ENCODE results near the gene ICOSLG. TPM values are rescaled to one million over a fixed set of nuclear protein-coding genes. Genes with fewer than 3 reads are reported as not detected.

Gene ICOSLG
- total and polyA plus RNA-seq, 2 of the 13 experiments (the other 11 are each of a cell fraction or from before 2014, with no cell fraction given) = 0.51 to 1.3 TPM

DNA sequence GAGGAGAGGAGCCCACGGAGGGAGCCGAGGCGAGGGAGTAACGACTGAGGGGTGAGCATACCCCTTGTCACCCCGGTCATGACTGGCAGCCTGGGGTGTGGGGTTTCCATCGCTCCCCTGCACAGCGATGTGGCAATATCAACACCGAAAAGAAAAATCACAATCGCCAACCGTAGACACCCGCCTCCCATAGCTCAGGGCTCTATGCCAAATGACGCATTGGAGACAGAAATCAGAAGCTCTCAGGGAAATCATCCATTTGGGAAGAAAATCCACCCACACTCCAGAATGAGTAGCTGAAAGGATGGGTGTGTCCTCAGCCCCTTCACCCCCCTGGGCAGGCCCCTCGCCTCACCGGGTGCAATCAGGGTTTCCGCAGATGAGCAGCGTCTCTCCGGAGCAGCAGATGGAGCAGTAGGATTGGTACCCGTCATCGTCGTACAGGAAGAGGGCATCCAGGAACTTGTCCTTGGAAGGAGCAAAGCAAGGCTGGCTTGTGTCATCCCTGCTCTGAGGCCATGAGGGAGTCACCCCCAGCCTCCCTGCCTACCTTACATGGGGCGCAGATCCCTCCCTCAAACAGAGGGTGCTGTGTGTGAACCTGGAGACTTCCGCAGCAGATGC lies 18.5 kb upstream of the ICOSLG start:
- Histone ChIP-seq H3K9me3 (ENCODE audit: low read length) (no peaks in the 10 kb centered on the region), H4K20me1 (ENCODE audit: insufficient read depth, low read length) (no peaks in the 10 kb centered on the region), H3K27ac (ENCODE audit: extremely low read length, insufficient read depth, low read length) (no peak overlapping the region), H3K79me2 (ENCODE audit: insufficient read depth, low read length) (no peaks in the 10 kb centered on the region), H3K9ac (ENCODE audit: insufficient read depth, low read depth, low read length) (no peak overlapping the region), H3K4me3 (replicated peaks in 1 of 3; ENCODE audit: insufficient read depth in 1 of 3, low read depth in 2 of 3, low read length in 3 of 3) (no peak overlapping the region), H2AFZ (ENCODE audit: low read length) (no peak overlapping the region), H3K27me3 (ENCODE audit: control insufficient read depth in 1 of 2, insufficient read depth in 2 of 2, low read length in 2 of 2) (peaks cover 0 to 13% of the 10 kb centered on the region in 2 experiments; a peak in 1 of 5 replicates), H3K4me1 (ENCODE audit: insufficient read depth, low read length) (peaks cover 23% of the 10 kb centered on the region), H3K4me2 (ENCODE audit: low read depth, low read length) (no peak overlapping the region), H3K36me3 (replicated peaks in 1 of 2; ENCODE audit: control insufficient read depth in 1 of 2, insufficient read depth in 2 of 2, low read length in 2 of 2) (no peaks in the 10 kb centered on the region)
- ATAC-seq (no peak; the same call in 2 of the 3 replicates), FAIRE-seq (no peak), DNase-seq (ENCODE audit: low spot score) (no peak)
- ChIA-PET POLR2A (no interaction called here), CTCF (ENCODE audit: low intra/inter-chr PET ratio, low total read pairs) (no interaction called here)
- intact Hi-C loops (cut with micrococcal nuclease; ENCODE audit: unreplicated experiment) (no loop called here), in situ Hi-C loops (cut with HindIII; ENCODE audit: extremely low pct_ligation_motif_present, low pct_unique_long_range_greater_than_20kb) (no loop called here)
- WGBS (ENCODE audit: low lambda C conversion rate) = 87% methylated on average over 11 of the region's 22 CpGs
- TF ChIP-seq CAMTA2 (CRISPR knock-in tag; IDR thresholded peaks at IDR 0.05; ENCODE audit: borderline replicate concordance) (no peak), ZNF207 (IDR thresholded peaks at IDR 0.05; ENCODE audit: borderline replicate concordance) (no peak), ZNF296 (CRISPR knock-in tag; conservative IDR thresholded peaks at IDR 0.05) (no peak), ZNF224 (CRISPR knock-in tag; IDR thresholded peaks at IDR 0.05) (no peak), GRHL1 (CRISPR knock-in tag; conservative IDR thresholded peaks at IDR 0.05) (no peak), HOXA5 (CRISPR knock-in tag; IDR thresholded peaks at IDR 0.05) (no peak), ZNF615 (CRISPR knock-in tag; IDR thresholded peaks at IDR 0.05; ENCODE audit: borderline replicate concordance) (no peak), EHMT2 (IDR thresholded peaks at IDR 0.05; ENCODE audit: borderline replicate concordance, low read depth, low read length) (no peak), PHB2 (IDR thresholded peaks at IDR 0.05; ENCODE audit: partially characterized antibody) (no peak), ZEB1 (IDR thresholded peaks at IDR 0.05; ENCODE audit: insufficient replicate concordance, low read depth) (no peak), EEA1 (CRISPR knock-in tag; IDR thresholded peaks at IDR 0.05; ENCODE audit: borderline replicate concordance) (no peak), RNF2 (conservative IDR thresholded peaks at IDR 0.05; ENCODE audit: low read depth) (no peak), PRDM15 (CRISPR knock-in tag; IDR thresholded peaks at IDR 0.05) (no peak), MTA1 (CRISPR knock-in tag; IDR thresholded peaks at IDR 0.05; ENCODE audit: borderline replicate concordance) (no peak), CREM (IDR thresholded peaks at IDR 0.05) (no peak), CREM (CRISPR knock-in tag; IDR thresholded peaks at IDR 0.05) (no peak)
- TF ChIP-seq, protein P1, sequence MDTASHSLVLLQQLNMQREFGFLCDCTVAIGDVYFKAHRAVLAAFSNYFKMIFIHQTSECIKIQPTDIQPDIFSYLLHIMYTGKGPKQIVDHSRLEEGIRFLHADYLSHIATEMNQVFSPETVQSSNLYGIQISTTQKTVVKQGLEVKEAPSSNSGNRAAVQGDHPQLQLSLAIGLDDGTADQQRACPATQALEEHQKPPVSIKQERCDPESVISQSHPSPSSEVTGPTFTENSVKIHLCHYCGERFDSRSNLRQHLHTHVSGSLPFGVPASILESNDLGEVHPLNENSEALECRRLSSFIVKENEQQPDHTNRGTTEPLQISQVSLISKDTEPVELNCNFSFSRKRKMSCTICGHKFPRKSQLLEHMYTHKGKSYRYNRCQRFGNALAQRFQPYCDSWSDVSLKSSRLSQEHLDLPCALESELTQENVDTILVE (CRISPR knock-in tag; IDR thresholded peaks at IDR 0.05) = no peak
- BruUV-seq (replicated peaks) = no TSS peak
